SK-N-SH (cell line): Measurements from ENCODE around the gene RPS23. TPM values are rescaled to one million over a fixed set of nuclear protein-coding genes. Genes with fewer than 3 reads are reported as not detected.

Source experiments
- CTCF ChIA-PET: fragments of 300-600, 350-600 bp; formaldehyde crosslinking; extraction: SDS; loops from one replicate; lab custom pipeline; 2021; lab: Yijun Ruan, JAX
- POLR2A ChIA-PET: fragments of 350-600 bp; sonication (Branson Sonifier 250); formaldehyde crosslinking; extraction: SDS; loops from one replicate; lab custom pipeline; 2020; ENCODE audit warnings: antibody characterized with exemption, inconsistent platforms; lab: Yijun Ruan, JAX
- DNase-seq: peaks from one replicate; pipeline ENCODE4 v3.0.0; 2012
- H2AFZ ChIP-seq: fragments of 200-600 bp; sonication (generic); 2 replicates; pipeline ENCODE4 v1.8.1; 2016; ENCODE audit warnings: antibody characterized with exemption, mild to moderate bottlenecking, low read depth
- H3F3A ChIP-seq: fragments of 200-600 bp; sonication (generic); replicated peaks from 2 replicates; pipeline ENCODE3; 2016; ENCODE audit warnings: antibody characterized with exemption, mild to moderate bottlenecking; ENCODE audit not compliant: insufficient read depth
- H3K27ac ChIP-seq, 2 experiments: fragments of 200-500 bp in 1 of 2; fragments of 200-600 bp in 1 of 2; sonication (Bioruptor generic) in 1 of 2; sonication (generic), shearing (Covaris generic) in 1 of 2; 2 replicates each; pipeline versions ENCODE4 v1.5.1 to v1.6.1; 2014 to 2016; ENCODE audit warnings: low read depth in 2 of 2, inconsistent platforms in 1 of 2, low read length in 1 of 2, mild to moderate bottlenecking in 1 of 2, mixed read lengths in 1 of 2
- H3K27me3 ChIP-seq: fragments of 200-600 bp; sonication (generic), shearing (Covaris generic); 2 replicates; pipeline ENCODE4 v1.6.1; 2016; ENCODE audit warnings: mixed run types; ENCODE audit not compliant: insufficient read depth
- H3K36me3 ChIP-seq, 2 experiments: fragments of 200-500 bp in 1 of 2; fragments of 200-600 bp in 1 of 2; sonication (Bioruptor generic) in 1 of 2; sonication (generic) in 1 of 2; replicated peaks in 1 of 2; 2 replicates each; pipeline versions ENCODE3 to v1.5.1; 2014 to 2016; ENCODE audit warnings: low read length in 1 of 2, mild to moderate bottlenecking in 1 of 2; ENCODE audit not compliant: insufficient read depth in 2 of 2, control insufficient read depth in 1 of 2
- H3K4me1 ChIP-seq, 2 experiments: fragments of 200-500 bp in 1 of 2; fragments of 200-600 bp in 1 of 2; sonication (Bioruptor generic) in 1 of 2; sonication (generic), shearing (Covaris generic) in 1 of 2; 2 replicates each; pipeline versions ENCODE4 v1.5.1 to v1.6.1; 2014 to 2016; ENCODE audit warnings: low read depth in 1 of 2, low read length in 1 of 2, mixed run types in 1 of 2; ENCODE audit not compliant: insufficient read depth in 2 of 2, control insufficient read depth in 1 of 2
- H3K4me2 ChIP-seq: fragments of 200-600 bp; sonication (generic), shearing (Covaris generic); 2 replicates; pipeline ENCODE4 v1.6.1; 2017; ENCODE audit warnings: mixed run types
- H3K4me3 ChIP-seq, 2 experiments: fragments of 200-500 bp in 1 of 2; fragments of 200-600 bp in 1 of 2; sonication (Bioruptor generic) in 1 of 2; sonication (generic), shearing (Covaris generic) in 1 of 2; 2 replicates each; pipeline versions ENCODE4 v1.5.1 to v1.8.1; 2014 to 2016; ENCODE audit warnings: low read depth in 2 of 2, inconsistent platforms in 1 of 2, low read length in 1 of 2, mild to moderate bottlenecking in 1 of 2, mixed read lengths in 1 of 2, moderate library complexity in 1 of 2
- H3K79me2 ChIP-seq: fragments of 200-600 bp; sonication (generic); 2 replicates; pipeline ENCODE4 v1.8.1; 2017; ENCODE audit warnings: mild to moderate bottlenecking; ENCODE audit not compliant: insufficient read depth
- H3K9ac ChIP-seq: fragments of 200-600 bp; sonication (generic); 2 replicates; pipeline ENCODE4 v1.6.1; 2017; ENCODE audit warnings: mixed run types
- H3K9me2 ChIP-seq: fragments of 200-600 bp; sonication (generic); 2 replicates; pipeline ENCODE4 v1.6.1; 2017; ENCODE audit warnings: mixed run types
- H3K9me3 ChIP-seq: fragments of 200-600 bp; sonication (generic); 2 replicates; pipeline ENCODE4 v1.6.1; 2017; ENCODE audit warnings: mixed run types, mild to moderate bottlenecking, moderate library complexity
- H4K20me1 ChIP-seq: fragments of 200-600 bp; sonication (generic); 2 replicates; pipeline ENCODE4 v1.6.1; 2017; ENCODE audit warnings: mild to moderate bottlenecking, mixed run types; ENCODE audit not compliant: insufficient read depth
- CHD2 ChIP-seq: fragments of 150-350 bp; IDR thresholded peaks from 2 replicates; pipeline ENCODE4 v1.6.1; 2018; ENCODE audit warnings: low read length; ENCODE audit not compliant: partially characterized antibody
- EZH2phosphoT487 ChIP-seq: fragments of 200-600 bp; sonication (generic); IDR thresholded peaks from 2 replicates; pipeline ENCODE4 v1.6.1; 2017; ENCODE audit warnings: low read depth, mixed run types, mild to moderate bottlenecking, antibody characterized with exemption, moderate library complexity, borderline replicate concordance
- FOSL2 ChIP-seq: IDR thresholded peaks from 2 replicates; pipeline ENCODE4 v1.4.0; 2012; ENCODE audit warnings: low read depth, mild to moderate bottlenecking, moderate library complexity, borderline replicate concordance
- FOXJ3 ChIP-seq: sonication (generic); formaldehyde crosslinking; IDR thresholded peaks from 2 replicates; pipeline ENCODE4 v1.5.1; 2020; ENCODE audit warnings: mild to moderate bottlenecking, missing genetic modification reagents
- GATA2 ChIP-seq: sonication (generic); formaldehyde crosslinking; IDR thresholded peaks from 2 replicates; pipeline ENCODE4 v1.5.0; 2020; ENCODE audit warnings: mild to moderate bottlenecking, missing genetic modification reagents
- JUND ChIP-seq: IDR thresholded peaks from 2 replicates; pipeline ENCODE4 v1.4.0; 2012
- MEF2A ChIP-seq: IDR thresholded peaks from 2 replicates; pipeline ENCODE4 v1.4.0; 2012; ENCODE audit warnings: low read depth, borderline replicate concordance
- MXI1 ChIP-seq: IDR thresholded peaks from 2 replicates; pipeline ENCODE4 v1.6.1; 2012; ENCODE audit warnings: mild to moderate bottlenecking, low read depth, low read length, improper control_type of control experiment
- POLR2AphosphoS5 ChIP-seq: IDR thresholded peaks from 2 replicates; pipeline ENCODE4 v1.6.1; 2012; ENCODE audit warnings: low read depth, low read length
- RAD21 ChIP-seq: IDR thresholded peaks from 2 replicates; pipeline ENCODE4 v1.6.1; 2012; ENCODE audit warnings: mild to moderate bottlenecking, low read length
- RCOR1 ChIP-seq: fragments of 150-350 bp; IDR thresholded peaks from 2 replicates; pipeline ENCODE4 v1.6.1; 2017; ENCODE audit warnings: antibody characterized with exemption, low read length
- RFX5 ChIP-seq: IDR thresholded peaks from 2 replicates; pipeline ENCODE4 v1.6.1; 2012; ENCODE audit warnings: mild to moderate bottlenecking, improper control_type of control experiment, low read length
- RXRA ChIP-seq: IDR thresholded peaks from 2 replicates; pipeline ENCODE4 v1.4.0; 2012; ENCODE audit warnings: low read depth, mild to moderate bottlenecking, borderline replicate concordance
- SIN3A ChIP-seq: IDR thresholded peaks from 2 replicates; pipeline ENCODE4 v1.6.1; 2012; ENCODE audit warnings: low read depth, mild to moderate bottlenecking, low read length, moderate library complexity, borderline replicate concordance
- TAF1 ChIP-seq: IDR thresholded peaks from 2 replicates; pipeline ENCODE4 v1.6.1; 2012; ENCODE audit warnings: low read depth, mild to moderate bottlenecking, low read length, moderate library complexity, borderline replicate concordance
- WGBS: methylation state at CpG from one replicate; pipeline ENCODE4 v1.1.6; 2017; ENCODE audit warnings: low lambda C conversion rate; 5-methylcytosine and 5-hydroxymethylcytosine counted together
- polyA plus RNA-seq, 3 experiments: library from polyadenylated mRNA; depleted of rRNA; stranded (reverse); fragments of >200 nt; gene quantifications; 2 replicates each; pipeline ENCODE4 v1.2.3, GENCODE V29; 2012
- TF ChIP-seq, protein P1 (sequence below): IDR thresholded peaks from 2 replicates; pipeline ENCODE4 v1.4.0; 2012; ENCODE audit warnings: low read depth, borderline replicate concordance
- TF ChIP-seq, protein P2 (sequence below): IDR thresholded peaks from 2 replicates; pipeline ENCODE4 v1.4.0; 2012; ENCODE audit warnings: low read depth

RPS23 gene
- polyA plus RNA-seq, 1 of the 3 experiments (the other 2 are of a cell fraction) = 6,732 TPM

DNA sequence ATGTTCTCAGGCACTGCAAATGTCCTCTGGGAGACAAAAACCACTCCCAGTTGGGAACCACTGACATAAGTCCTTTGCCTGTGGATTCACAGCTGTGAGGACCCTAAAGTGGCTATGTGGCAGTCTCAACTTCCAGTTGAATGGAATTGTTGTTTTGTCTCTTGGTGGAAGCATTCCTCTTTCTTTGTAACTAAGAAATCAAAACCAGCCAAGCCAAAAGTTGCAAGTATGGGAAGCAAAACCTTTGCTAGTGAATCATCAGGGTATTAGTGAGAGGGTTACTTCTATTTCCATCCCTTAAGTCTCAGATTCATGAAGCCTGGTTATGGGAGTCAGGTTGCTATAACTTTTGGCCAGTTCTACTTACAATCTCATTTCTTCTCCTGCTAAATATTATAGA is 49.8 kb upstream of the RPS23 start:
- Histone ChIP-seq H4K20me1 (no peaks in the 10 kb centered on the region), H3K9me3 (no peaks in the 10 kb centered on the region), H3K27me3 (no peaks in the 10 kb centered on the region), H3K4me2 (no peak overlapping the region), H3K9ac (no peak overlapping the region), H3F3A (peaks cover 8% of the 10 kb centered on the region), H3K79me2 (no peaks in the 10 kb centered on the region), H3K36me3 (no peaks in the 10 kb centered on the region), H3K4me1 (peaks cover 8 to 15% of the 10 kb centered on the region in 2 experiments), H2AFZ (no peak overlapping the region), H3K4me3 (no peak overlapping the region), H3K27ac (peak overlapping the region in 1 of 2 experiments; percentile 42; a peak in 1 of 4 replicates), H3K9me2 (no peaks in the 10 kb centered on the region)
- ChIA-PET POLR2A (no interaction called here), CTCF (no interaction called here)
- TF ChIP-seq RCOR1 = no peak
- TF ChIP-seq JUND = no peak
- no peak for TF ChIP-seq FOSL2
- no peak for TF ChIP-seq GATA2 (CRISPR knock-in tag)
- no peak for TF ChIP-seq SIN3A
- no peak for TF ChIP-seq MXI1
- TF ChIP-seq MEF2A = no peak
- TF ChIP-seq, protein P1, sequence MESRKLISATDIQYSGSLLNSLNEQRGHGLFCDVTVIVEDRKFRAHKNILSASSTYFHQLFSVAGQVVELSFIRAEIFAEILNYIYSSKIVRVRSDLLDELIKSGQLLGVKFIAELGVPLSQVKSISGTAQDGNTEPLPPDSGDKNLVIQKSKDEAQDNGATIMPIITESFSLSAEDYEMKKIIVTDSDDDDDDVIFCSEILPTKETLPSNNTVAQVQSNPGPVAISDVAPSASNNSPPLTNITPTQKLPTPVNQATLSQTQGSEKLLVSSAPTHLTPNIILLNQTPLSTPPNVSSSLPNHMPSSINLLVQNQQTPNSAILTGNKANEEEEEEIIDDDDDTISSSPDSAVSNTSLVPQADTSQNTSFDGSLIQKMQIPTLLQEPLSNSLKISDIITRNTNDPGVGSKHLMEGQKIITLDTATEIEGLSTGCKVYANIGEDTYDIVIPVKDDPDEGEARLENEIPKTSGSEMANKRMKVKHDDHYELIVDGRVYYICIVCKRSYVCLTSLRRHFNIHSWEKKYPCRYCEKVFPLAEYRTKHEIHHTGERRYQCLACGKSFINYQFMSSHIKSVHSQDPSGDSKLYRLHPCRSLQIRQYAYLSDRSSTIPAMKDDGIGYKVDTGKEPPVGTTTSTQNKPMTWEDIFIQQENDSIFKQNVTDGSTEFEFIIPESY = no peak
- TF ChIP-seq, protein P2, sequence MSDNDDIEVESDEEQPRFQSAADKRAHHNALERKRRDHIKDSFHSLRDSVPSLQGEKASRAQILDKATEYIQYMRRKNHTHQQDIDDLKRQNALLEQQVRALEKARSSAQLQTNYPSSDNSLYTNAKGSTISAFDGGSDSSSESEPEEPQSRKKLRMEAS = no peak
- TF ChIP-seq FOXJ3 (CRISPR knock-in tag) = no peak
- no peak for TF ChIP-seq TAF1
- no peak for TF ChIP-seq RFX5
- no peak for TF ChIP-seq POLR2AphosphoS5
- no peak for TF ChIP-seq EZH2phosphoT487
- TF ChIP-seq RAD21 = no peak
- no peak for TF ChIP-seq RXRA
- no peak for TF ChIP-seq CHD2
- no peak for DNase-seq

DNA sequence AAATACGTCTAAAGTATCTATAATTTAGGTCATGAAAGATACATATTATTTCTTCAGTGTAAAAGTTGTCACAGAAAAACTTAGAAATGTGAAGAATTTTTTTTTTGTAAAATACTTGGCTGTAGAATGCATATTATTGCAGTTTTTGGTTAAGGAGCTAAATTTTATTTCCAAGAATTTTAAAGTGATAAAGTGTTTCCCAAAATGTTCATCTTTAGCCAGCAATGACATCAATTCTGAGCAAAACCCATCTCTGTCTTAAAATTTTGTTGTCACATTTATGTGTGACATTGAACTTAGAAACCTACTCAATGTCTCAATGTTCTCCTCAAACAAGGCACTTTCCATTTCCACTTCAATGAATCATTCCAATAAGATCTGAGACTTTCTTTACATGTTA is 47.8 kb upstream of the RPS23 start:
- Histone ChIP-seq H3F3A (no peaks in the 10 kb centered on the region), H3K9me2 (no peaks in the 10 kb centered on the region), H3K79me2 (no peaks in the 10 kb centered on the region), H3K4me2 (no peak overlapping the region), H3K4me3 (no peak overlapping the region), H3K4me1 (peaks cover 0 to 2% of the 10 kb centered on the region in 2 experiments; a peak in 2 of 4 replicates), H4K20me1 (no peaks in the 10 kb centered on the region), H3K27me3 (no peaks in the 10 kb centered on the region), H3K9ac (no peak overlapping the region), H3K27ac (no peak overlapping the region), H2AFZ (no peak overlapping the region), H3K9me3 (no peaks in the 10 kb centered on the region), H3K36me3 (no peaks in the 10 kb centered on the region)
- ChIA-PET POLR2A (no interaction called here), CTCF (interaction anchor here (2.5 kb wide), 1 partner anchor 13 kb away, joined by 8 read pairs; no protein-coding TSS in a partner anchor)
- 74% methylated on average over 1 of the region's 1 CpG for WGBS
- no peak for DNase-seq
- TF ChIP-seq MEF2A = no peak
- TF ChIP-seq RAD21 = no peak
- TF ChIP-seq RCOR1 = no peak
